ENCODE results near the gene SORBS1.

DNA sequence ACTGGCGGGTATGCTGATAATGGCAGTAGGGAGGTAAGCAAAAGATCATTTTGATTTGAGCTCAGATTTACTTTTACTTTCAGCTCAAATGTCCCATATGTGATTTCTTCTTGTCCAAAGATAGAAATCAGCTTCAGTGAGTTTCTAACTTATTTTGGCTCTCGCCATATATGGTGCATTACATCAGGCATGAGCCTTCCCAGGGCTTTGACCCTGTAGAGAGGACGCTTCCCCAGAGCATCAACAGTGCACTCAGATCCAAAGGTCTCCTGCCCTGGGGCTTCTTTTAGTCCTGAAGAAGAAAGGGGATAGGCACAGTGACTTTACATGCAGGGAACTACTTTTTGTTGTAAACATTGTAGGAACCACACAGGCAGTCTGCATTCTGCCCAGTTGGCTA lies 141.8 kb downstream of the SORBS1 start:
- no peak for TF ChIP-seq SNAI2 (CRISPR knock-in tag; IDR thresholded peaks at IDR 0.05)
- TF ChIP-seq, protein P1, sequence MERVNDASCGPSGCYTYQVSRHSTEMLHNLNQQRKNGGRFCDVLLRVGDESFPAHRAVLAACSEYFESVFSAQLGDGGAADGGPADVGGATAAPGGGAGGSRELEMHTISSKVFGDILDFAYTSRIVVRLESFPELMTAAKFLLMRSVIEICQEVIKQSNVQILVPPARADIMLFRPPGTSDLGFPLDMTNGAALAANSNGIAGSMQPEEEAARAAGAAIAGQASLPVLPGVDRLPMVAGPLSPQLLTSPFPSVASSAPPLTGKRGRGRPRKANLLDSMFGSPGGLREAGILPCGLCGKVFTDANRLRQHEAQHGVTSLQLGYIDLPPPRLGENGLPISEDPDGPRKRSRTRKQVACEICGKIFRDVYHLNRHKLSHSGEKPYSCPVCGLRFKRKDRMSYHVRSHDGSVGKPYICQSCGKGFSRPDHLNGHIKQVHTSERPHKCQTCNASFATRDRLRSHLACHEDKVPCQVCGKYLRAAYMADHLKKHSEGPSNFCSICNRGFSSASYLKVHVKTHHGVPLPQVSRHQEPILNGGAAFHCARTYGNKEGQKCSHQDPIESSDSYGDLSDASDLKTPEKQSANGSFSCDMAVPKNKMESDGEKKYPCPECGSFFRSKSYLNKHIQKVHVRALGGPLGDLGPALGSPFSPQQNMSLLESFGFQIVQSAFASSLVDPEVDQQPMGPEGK (CRISPR knock-in tag; IDR thresholded peaks at IDR 0.05; ENCODE audit: borderline replicate concordance) = no peak
- TF ChIP-seq, protein P2, sequence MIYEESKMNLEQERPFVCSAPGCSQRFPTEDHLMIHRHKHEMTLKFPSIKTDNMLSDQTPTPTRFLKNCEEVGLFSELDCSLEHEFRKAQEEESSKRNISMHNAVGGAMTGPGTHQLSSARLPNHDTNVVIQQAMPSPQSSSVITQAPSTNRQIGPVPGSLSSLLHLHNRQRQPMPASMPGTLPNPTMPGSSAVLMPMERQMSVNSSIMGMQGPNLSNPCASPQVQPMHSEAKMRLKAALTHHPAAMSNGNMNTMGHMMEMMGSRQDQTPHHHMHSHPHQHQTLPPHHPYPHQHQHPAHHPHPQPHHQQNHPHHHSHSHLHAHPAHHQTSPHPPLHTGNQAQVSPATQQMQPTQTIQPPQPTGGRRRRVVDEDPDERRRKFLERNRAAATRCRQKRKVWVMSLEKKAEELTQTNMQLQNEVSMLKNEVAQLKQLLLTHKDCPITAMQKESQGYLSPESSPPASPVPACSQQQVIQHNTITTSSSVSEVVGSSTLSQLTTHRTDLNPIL (CRISPR knock-in tag; IDR thresholded peaks at IDR 0.05; ENCODE audit: low read depth) = no peak

Data from SK-N-SH treated with all-trans-retinoic acid at 6 μM for 48 hours (cell line).